HG03432 (cell line): ENCODE results near the gene CHST11.
"Not testable (repeated sequence)": the region's sequence is repeated elsewhere in the genome, so short reads cannot be mapped to it uniquely, and the experiment has no call there.

ENCODE experiments used
- ATAC-seq: cut with Tn5 transposase; IDR thresholded peaks from one replicate; pipeline ENCODE4 v1.9.1; 2021; ENCODE audit warnings: mild to moderate bottlenecking, moderate library complexity; ENCODE audit not compliant: unreplicated experiment

CHST11 gene

DNA sequence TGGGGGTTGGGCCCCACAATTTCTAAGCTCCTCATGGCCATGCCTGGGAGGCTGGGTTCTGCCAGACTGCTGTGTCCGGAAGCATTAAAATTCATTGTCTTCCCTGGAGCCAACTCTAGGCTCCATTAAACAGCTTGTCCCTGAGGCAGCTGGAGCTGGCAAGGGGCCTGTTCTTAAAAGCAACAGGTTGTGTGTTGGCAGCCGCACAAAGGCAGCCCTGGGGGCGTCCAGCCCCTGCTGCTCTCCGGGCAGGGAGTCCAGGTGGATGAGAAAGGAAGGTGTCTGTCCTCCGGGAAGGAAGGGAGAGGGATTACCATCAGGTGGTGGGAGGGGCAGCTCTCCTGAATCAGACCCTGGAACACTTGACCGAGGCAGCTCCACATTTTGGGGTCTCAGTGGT, 98.9 kb downstream of the CHST11 start:
- no peak for ATAC-seq

DNA sequence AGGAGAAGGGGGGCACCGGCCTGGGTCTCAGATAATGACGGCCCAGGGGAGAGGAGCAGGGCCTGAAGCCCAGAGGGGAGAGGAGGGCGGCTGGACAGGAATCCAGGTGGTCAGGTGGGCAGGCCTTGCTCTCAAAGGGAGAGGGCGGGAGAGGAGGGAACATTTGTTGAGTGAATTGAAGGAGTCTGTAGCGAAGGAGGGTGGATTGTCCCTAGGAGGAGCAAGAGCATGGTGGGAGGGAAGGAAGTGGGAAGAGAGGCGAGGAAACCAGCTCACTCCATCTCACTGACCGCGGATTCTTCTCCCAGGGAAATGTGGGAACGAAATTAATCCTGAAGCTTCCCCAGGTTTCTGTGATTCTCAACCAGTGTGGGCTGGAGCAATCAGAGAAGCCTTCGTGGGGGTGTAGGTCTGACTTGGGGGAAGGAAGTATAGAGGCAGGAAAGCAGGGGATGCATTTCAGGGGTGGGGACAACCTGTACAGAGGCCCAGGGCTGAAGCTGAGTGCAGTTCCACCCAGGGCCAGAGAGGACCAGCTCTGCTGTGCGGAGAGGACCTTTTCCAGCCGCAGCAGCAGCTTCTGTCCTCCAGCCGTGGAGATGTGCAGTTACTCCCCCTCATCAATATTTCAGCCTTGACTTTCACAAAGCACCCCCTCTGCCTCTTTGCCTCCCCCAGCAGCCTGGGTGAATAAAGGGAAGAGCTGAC, 100.9 kb downstream of the CHST11 start:
- no peak for ATAC-seq

DNA sequence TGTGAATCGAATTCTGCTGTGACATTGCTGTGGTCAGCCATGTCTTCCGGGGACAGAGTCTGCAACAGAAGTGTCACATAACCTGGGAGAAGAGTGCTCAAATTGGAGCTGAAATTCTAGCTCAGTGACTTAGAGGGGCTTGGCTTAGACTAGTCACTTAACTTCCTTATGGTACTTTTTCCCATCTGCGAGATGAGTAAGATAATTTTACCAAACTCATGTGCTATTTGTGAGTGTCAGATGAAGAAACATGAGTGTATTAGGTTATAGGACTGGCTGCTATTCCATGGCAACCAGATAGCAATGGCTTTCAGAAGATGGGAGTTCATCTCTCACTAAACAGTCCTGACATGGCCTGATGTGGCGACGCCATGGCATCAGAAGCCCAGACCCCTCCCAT, 104.1 kb downstream of the CHST11 start:
- ATAC-seq, result no peak

DNA sequence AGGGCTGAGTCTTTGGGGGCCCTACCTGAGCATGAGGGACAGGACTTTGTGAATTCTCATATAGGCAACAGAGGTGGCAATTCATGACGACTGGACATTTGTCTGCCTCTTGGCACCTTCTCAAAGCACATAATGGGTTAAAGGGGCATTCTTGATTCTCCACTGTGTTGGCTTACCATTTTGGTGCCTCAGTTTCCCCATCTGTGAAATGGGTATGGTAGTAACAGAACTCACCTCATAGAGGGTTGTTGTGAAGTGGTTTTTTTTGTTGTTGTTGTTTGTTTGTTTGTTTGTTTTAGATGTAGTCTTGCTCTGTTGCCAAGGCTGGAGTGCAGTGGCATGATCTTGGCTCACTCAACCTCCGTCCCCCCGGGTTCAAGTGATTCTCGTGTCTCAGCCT, 106.0 kb downstream of the CHST11 start:
- no peak for ATAC-seq

DNA sequence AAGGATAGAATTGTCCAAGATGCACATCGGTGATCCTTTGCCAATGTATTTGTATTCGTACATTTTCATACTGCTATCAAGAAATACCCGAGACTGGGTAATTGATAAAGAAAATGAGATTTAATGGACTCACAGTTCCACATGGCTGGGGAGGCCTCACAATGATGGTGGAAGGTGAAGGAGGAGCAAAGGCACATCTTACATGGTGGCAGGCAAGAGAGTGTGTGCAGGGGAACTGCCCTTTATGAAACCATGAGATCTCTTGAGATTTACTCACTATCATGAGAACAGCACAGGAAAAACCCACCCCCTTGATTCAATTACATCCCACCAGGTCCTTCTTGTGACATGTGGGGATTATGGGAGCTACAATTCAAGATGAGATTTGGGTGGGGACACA, 107.9 kb downstream of the CHST11 start:
- ATAC-seq, result not testable (repeated sequence)

DNA sequence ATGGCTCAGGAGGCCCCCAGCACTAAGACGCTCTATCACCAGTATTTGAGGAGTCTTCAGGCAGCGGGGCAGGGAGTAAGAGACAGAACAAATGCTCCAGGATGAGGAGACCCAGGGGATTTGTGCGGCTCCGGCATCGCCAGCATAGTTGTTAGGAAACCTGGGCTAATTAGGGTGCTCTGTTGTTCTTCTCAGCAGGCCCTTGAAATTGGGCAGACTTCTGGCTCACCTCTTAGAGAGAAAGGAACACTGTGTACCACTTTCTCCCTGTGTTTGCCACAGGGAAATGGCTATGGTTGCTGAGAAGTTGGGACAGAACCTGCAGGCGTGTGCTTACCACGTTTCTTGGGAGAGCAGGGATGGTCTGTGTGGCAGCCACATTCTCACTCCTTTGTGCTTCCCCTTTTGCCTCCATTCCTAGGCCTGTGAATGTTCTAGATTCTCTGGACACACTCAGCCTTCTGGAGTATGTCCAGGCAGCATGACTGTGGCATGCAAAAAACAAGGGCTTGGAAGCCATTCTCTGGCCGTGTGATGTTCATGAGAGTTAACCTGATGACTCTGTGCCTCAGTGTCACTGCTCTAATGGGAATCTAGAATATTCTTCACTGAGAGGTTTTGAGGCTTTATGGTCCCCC, 109.0 kb downstream of the CHST11 start:
- no peak for ATAC-seq

DNA sequence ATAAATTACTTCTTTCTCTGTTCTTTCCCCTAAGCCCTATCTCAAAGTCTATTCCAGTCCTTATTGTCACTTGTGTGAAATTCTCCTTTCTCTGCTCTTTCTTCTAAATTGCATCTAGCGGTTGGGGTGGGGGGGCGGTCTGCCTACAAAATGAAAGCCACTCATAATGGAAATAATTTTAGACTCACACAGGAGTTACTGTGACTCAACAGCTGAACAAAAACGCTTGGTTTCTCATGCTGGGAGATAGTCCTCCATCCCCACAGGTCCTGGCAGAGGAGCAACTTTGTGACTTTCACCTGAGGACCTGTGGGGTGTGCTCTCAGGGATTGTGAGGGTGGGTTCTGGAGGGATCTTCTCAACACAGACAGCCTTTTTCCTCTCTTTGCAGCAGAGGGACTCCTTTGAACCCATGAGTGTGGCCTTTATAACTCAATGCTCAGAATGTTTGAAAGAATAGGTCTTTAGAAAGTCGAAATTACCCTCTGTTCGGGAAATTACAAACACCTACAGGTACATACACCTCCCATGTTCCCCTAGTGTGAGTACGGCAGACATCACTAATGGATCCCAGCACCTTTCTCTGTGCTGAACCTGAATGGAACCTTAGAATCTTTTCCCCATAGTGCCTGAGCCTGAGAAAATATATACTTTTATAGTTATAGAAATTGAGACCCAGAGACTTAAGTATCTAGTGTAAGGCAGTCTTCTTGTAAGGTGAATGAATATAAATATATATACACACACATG, 109.7 kb downstream of the CHST11 start:
- ATAC-seq, result no peak

DNA sequence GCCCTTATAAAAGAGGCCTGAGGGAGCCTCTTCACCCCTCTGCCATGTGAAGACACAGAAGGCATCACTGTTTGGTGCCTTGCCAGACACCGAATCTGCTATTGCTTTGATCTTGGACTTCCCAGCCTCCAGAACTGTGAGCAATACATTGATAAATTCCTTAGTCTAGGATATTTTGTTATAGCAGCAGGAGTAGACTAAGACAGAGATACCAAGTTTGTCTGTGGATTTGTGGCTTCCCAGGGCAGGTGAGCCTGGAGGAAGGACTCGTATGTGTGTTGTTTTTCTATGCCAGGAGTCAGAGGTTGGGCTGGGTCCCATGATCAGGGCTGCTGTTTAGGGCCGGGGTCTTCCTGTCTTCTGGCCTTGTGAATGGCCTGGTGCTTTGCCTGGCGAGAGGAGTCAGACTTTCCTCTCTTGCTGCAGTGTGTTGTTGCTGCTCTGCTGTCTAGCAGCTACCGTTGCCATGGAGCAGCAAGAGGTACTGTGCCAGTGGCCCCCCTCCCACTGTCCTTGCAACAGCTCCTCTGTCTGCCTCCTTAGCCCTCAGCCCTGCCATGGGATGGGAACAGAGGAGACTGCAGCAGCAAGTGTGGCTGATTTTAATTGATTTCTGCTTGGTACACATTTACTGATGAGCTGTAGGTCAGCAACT, 111.2 kb downstream of the CHST11 start:
- ATAC-seq, result no peak

DNA sequence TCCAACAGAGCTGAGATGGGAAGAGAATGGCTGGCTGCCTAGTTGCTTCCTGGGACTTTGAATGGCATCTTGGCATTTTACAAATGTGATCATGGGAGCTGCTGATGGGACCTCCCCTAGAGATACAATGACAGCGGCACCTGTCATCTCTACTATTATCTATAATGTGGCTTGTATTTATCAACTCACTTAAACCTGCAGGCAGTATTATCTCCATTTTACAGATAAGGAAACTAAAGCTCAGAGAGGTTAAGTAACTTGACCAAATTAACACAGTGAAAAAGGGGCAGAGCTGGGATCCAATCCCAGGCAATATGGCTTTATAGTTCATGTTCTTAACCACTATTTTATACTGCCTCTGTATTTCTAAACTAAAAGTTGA, 111.7 kb downstream of the CHST11 start:
- no peak for ATAC-seq

DNA sequence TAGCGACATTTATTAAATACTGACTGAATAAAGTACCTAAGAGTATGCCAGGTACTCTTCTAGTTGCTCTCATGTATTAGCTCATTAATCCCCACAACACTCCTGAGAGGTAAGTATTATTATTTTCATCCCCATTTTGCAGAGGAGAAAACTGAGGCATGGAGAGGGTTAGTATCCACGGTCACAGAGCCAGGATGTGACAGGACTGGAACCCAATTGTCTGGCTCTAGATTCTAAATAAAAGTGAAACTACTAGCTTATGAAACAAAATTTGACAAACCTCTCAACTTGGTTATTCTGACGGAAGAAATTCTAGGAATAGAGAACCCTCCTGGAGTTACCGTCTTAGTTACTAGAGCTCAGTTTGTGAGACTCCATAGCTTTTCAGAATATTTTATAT, 112.2 kb downstream of the CHST11 start:
- no peak for ATAC-seq

DNA sequence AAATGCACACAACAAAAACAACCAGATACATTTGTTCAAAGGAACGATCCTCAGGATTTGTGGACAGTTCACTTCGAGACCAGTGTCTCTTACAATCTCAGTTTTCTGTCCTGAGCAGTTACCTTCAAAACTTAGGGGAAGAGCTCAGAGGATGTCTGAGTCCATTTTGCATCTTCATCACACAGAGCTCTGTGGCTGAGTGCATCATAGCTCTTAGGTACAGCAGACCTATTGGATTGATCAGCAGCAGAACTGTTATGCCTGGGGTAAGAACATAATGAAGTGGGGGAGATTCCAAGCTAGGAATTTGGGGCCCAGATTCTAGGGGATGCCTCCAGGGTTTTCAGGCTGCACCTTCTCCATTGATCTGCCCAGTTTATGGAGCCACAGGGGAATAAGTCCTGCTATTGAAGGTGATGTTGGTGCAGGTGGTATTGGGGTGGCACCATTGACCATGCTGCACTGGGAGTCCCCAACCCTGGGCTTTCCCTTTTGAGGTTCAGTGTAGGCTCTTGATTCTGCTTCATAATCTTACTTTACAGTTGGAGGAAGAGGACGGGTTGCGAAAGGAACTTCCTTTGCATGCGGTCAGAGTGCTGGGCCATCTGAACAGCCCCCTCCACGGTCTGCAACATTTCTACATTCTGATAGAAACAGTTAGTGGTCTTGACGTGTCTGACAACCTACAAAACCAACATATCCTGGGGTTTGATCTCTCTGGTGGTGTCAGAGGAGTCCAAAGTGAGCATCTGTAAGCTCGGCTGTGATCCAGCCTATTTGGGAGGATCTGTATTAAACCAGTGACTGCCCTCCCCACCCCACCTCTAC, 112.8 kb downstream of the CHST11 start:
- ATAC-seq, result peak; percentile 84

DNA sequence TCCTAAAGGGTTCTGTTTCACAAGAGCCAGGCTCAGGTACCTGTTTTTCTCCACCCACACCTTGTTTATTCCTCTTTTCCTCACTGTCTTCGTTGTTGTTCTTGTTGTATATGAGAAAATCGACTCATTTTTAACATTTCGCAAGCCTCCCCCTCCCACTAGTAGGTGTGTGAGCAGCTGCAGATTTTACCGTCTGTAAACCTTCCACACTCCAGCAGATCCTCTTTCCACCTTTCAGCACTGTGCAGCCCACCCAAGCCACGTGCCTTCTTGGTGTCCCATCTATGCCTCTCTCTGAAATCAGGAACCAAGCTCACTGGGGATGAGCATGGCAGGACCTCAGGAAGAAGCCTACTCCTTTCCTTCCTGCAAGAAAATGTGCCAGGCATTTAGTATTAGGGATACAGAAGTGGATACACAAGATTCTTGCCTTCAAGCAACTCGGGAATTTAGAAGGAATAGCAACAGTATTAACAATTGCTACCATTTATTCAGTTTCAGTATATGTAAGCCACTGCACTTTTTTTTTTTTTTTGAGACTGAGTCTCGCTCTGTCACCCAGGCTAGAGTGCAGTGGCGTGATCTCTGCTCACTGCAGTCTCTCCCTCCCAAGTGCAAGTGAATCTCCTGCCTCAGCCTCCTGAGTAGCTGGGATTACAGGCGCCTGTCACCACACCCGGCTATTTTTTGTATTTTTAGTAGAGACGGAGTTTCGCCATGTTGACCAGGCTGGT, 113.6 kb downstream of the CHST11 start:
- peak; percentile 16 for ATAC-seq

DNA sequence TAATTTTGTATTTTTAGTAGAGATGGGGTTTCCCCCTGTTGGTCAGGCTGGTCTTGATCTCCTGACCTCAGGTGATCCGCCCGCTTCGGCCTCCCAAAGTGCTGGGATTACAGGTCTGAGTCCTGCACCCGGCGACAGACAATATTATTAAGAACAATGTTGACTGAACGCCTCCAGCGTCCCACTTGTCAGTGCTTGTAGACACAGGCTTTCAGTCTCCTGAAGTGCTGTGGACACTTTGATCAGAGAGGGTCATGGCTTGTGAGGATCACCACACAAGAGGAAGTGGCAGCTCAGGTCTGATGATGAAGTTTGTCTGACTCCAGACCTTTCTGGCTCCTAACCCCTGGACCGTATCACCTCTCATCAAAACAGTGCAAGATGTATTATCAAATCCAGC, 114.6 kb downstream of the CHST11 start:
- ATAC-seq, result no peak

DNA sequence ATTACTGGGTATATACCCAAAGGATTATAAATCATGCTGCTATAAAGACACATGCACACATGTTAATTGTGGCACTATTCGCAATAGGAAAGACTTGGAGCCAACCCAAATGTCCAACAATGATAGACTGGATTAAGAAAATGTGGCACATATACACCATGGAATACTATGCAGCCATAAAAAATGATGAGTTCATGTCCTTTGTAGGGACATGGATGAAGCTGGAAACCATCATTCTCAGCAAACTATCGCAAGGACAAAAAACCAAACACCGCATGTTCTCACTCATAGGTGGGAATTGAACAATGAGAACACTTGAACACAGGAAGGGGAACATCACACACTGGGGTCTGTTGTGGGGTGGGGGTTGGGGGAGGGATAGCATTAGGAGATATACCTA, 117.6 kb downstream of the CHST11 start:
- not testable (repeated sequence) for ATAC-seq

DNA sequence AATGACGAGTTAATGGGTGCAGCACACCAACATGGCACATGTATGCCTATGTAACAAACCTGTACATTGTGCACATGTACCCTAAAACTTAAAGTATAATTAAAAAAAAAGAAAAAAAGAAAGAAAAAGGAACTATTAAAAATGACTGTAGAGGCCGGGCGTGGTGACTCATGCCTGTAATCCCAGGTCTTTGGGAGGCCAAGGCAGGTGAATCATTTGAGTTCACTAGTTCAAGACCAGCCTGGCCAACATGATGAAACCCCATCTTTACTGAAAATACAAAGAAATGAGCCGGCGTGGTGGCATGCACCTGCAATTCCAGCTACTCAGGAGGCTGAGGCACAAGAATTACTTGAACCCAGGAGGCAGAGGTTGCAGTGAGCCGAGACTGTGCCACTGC, 118.0 kb downstream of the CHST11 start:
- ATAC-seq, result not testable (repeated sequence)

DNA sequence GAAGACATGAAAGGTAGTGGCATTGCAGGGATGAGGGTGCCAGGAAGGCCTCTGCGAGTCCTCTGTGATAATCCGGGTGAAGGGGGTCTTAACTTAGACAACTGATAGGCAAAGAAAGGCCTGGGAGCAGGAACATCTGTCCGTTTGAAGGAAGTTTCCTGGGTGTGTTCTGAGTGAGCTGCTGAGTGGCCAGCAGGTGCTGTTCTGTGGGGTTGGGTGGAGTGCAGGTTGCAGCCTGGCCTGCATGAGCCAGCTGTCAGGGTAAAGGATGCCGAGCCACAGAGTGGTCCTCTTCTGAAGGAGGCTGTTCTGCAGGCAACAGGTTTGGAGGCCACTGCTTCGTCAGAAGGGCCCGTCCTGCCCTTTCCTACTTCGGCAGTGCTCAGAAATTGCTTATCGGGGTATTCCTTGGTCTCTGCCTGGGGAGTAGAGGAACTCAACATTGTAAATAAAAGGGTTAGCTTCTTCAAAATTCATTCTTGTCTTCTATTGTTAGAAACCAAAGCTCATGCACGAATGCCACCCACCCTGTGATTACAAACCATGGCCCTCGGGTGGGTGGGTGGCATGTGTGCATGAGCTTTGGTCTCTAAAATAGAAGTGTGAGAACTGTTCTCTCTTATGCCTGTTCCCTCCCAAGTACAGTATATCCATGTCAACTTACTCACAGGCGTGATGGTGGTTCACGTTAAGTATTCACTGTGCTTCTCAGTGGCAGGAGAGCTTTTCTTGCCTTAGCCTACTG, 118.9 kb downstream of the CHST11 start:
- ATAC-seq, result no peak

DNA sequence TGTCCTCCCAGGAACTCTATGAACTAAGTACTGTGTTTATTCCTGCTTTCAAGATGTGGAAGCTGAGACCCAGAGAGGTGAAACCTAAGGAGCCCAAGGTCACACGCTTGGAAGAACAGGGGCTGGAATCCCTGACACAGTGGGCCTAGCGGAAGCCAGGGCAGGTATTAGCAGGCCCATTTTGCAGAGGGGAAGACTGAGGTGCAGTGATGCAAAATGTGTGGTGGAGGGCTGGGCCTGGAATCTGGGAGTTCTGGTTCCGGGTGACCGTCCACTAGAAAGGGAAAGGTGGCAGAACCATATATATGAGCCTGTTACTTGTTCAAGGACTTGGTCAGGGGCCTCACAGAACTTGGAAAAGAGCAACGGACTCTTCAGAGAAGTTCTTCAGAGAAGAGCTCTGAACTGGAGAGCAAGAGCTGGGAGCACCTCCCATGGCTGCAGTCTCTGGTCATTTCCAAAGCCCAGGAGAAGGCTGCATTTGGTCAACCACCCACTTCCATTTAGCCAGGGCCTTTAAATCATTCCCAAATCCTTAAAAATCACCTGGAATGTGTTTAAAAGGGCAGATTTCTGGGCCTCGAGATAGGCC, 119.5 kb downstream of the CHST11 start:
- no peak for ATAC-seq

DNA sequence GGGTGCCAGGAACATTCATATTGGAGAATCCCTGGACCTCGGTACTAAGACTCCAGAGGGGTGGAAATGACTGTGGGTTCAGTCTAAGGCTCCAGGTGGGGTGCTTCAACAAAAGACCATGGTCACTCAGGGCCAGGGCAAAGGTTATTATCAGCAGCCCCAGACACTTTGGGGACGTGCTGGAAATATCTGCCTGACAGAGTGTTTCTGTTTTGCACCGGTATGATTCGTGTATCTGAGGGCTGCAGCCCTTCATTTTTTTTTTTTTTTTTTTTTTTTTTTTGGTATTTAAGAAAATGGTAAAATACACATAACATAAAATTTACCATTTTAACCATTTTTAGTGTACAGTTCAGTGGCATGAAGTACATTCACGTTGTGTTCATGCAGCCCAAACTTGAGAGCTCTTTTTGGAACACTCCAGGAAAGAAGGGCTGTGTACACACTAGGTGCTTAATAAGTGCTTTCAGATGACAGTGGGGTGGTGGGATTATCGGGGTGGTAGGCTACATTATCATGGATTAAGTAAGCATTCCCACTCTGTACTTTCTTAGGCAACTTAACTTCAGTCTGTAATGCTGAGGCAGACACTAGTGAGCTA, 120.3 kb downstream of the CHST11 start:
- ATAC-seq, result no peak

DNA sequence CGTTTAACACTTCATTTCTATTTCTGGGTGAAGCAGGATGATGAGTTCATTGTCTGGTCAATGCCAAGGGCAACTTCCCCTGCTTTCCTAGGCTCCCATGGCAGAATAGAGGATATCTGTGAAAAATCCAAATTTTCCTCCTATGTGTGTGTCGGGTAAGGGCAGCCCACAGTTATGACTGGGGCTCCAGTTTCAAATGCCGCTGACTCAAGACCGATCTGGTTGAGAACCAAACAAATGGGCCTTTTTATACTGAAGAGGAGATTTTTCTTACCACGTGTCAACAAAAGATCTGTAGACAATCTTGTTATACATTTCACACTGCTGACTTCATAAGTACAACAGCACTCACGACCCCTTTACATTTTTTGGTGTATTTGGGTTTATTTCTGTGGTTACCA, 120.8 kb downstream of the CHST11 start:
- no peak for ATAC-seq
